ENCODE results near the gene GGT6.
"Not testable (repeated sequence)": the region's sequence is repeated elsewhere in the genome, so short reads cannot be mapped to it uniquely, and the experiment has no call there.

The GGT6 gene

DNA sequence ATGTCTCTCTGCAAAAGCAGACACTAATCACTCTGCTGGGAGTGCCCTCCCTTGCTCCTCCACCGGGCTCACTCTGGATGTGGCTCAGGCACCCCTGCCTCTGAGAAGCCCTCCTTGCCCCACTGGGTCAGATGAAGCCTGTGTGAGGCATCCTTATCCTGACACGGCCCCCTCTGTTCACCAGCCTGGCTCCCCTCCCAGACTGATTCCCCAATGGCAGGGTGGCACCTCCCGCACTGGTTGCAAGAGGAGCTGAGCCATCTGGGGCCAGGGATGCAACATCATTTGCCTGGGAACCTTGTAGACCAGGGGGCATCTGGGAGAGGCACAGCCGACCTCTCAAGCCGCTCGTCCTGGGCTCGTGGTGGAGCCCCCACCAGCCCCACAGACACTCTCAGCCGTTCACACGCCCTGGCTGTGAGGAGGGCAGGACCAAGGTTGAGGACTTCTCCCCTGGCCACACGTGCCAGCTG lies 30.6 kb upstream of the GGT6 start:
- DNase-seq: no peak

DNA sequence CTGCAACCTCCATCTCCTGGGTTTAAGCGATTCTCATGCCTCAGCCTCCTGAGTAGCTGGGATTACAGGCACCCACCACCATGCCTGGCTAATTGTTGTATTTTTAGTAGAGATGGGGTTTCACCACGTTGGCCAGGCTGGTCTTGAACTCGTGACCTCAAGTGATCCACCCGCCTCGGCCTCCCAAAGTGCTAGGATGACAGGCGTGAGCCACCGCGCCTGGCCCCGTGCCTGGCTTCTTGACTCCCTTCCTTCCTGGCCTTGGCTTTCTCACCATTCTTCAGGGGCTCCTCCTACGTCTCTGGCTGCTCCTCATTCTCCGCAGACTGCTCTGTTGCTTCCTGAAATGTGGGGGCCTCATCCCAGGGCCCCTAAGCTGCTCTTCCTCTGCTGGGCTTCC lies 29.7 kb upstream of the GGT6 start:
- DNase-seq: not testable (repeated sequence)

GRCh38 chr17:4588898-4589625 lies 28.7 kb upstream of the GGT6 start:
- DNase-seq: no peak

- DNase-seq: no peak
Observed at GRCh38 chr17:4588391-4588790, 28.0 kb upstream of the GGT6 start.

DNA sequence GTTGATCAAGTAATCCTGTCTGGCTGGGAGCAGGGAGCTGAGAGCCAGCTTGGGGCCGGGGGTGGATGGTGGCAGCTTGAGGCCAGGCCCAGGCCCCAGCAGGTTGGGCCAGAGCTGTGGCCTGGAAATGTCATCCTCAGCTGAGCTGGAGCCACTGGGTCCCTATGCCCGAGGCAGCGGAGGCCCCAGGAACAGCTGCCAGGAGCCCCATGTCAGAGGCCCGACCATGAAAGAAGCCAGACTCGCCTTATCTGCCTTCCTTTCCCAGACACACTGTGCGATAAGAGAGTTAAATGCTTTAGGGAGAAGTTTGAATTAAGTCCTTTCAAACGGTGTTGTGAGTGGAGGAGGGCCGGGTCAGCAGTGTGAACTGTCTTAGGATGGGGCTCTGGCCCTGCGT lies 27.4 kb upstream of the GGT6 start:
- no peak for DNase-seq

- DNase-seq: no peak
Observed at GRCh38 chr17:4587195-4587594, 26.8 kb upstream of the GGT6 start.

GRCh38 chr17:4586043-4586442 lies 25.7 kb upstream of the GGT6 start:
- no peak for DNase-seq

DNA sequence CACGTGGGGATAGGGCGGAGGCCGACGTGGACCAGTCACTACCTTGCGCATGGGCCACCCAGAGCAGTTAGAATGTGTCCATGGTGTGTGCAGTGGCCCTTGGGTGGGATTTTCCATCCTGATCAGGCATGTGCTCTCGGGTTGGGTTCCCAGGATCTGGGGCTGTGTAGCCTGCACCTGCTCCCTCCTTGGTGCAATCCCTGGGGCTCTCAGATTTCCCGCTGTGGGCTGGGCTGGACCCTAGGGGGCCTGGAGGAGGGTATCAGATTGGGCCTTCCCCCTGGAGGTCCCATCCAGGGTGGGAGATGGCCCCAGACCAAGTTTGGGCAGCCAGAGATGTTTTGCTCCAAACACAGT lies 25.2 kb upstream of the GGT6 start:
- no peak for DNase-seq

DNA sequence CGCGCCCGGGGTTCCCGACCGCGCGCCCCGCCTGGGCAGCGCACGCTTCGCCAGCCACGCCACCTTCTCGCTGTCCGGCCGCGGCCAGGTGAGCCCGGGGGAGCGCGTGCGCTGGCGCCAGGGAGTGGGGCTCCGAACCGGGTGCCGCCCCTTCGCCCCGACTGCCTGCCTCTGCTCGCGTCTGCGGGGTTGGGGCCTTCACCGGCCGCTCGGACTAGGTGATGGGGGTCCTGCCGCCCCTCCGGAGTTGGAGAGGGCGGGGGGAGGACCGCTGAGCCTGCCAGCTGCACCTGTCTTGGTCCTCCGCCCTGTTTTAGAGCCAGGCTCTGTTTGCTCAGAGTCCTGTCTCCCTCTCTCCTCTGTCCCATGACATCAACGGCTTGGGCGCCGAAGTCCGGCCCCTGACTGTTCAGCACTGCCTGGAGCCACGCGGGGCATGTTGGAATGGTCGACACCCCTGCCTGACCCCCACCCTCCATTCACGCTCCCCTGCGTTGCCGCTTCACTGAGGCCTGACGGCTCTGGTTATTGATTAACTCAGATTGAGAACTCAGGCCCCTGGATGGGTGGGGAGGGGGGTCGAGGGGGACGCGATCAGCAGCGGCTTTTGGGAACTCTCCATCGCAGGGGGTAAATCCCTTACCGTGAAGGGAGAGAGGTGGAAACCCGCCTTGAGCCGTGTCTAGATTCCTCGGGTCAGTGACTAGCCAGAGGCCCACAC lies 24.7 kb upstream of the GGT6 start:
- DNase-seq: no peak

DNA sequence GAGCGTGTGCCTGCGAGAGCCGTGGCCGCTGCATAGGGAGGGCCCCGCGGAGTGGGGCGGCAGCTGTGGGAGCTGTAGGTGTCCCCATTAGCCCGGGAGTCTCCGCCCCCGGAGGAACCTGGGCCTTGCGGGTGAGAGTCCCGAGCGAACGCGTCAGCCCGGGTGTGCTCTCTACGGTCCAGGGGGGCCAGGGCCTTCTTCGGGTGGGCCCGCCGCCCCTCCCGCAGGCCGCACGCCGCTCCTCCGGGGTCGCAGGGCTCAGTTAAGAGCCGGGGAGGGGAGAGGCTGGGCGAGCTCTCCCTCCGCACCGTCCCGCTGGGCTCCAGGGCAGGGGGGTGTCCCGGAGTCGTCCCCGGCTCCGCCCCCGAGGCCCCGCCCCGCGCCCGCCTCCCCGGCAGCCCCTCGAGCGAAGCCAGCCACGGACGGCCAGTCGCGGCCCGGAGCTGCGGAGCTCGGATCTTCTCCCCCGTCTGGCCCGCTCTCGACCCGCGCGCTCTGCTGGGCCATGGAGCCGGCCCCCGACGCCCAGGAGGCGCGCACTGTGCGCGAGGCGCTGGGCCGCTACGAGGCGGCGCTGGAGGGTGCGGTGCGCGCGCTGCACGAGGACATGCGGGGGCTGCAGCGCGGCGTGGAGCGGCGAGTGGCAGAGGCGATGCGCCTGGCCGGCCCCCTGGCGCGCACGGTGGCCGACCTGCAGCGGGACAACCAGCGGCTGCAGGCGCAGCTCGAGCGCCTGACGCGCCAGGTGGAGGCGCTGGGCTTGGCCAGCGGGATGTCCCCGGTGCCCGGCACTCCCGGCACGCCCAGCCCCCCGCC lies 23.9 kb upstream of the GGT6 start, which contains the start of gene SMTNL2:
Gene SMTNL2 (plus strand): TSS at position 429 of the 816 bp plus-strand sequence. CDS start 77 bp downstream, at position 506.
- no peak for DNase-seq

DNA sequence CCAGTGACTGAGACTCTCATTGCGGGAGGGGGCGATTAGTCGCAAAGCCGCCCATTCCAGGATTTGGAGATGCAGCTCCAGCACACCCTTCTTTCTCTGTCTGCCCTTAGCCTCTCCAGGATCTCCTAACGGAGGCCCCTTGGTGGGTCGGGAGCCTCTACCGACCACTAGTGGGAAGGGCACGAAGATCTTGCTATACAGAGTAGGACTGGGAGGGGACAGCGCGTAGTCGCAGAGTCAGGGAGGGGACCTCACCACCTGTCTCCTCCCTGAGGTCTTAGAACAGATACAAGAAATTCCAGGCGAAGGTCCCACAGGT lies 23.4 kb upstream of the GGT6 start:
- DNase-seq: no peak

DNA sequence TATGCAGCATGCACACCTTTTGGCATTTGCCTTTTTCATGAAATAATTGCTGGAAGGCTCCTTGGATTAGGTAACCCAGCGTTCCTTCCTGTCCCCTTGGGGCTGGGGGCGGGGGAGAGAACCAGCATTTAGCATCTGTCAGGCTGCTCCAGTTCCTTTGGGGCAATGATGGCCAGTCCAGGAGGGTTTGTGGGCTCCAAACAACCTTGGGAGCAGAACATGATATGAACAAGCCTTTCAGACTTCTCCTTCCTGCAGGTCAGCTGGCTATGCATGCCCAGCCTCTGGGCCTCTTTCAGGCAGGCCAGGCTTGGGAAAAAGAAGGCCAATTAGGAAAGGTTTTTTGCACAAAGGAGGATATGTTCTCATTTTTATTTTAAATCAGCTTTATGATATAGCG lies 22.8 kb upstream of the GGT6 start:
- no peak for DNase-seq

DNA sequence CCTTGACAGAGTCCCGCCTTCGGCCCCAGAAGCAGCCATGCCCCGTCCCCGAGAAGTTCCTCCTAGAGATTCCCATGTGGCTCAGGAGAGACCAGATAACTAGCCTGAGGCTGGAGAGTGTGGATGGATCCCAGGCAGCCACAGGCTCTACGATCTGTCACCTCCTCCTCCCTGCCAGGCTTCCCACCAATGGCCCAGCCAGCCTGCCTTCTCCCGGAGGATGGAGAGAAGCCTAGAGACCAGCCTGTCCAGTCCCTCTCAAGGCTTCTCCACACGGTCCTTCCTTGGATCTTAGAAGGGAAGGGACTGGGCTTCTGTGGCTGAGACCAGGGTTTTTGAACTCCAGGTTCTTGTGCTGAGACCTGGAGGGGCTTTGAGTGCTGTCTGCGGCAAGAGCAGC lies 22.3 kb upstream of the GGT6 start:
- no peak for DNase-seq

DNA sequence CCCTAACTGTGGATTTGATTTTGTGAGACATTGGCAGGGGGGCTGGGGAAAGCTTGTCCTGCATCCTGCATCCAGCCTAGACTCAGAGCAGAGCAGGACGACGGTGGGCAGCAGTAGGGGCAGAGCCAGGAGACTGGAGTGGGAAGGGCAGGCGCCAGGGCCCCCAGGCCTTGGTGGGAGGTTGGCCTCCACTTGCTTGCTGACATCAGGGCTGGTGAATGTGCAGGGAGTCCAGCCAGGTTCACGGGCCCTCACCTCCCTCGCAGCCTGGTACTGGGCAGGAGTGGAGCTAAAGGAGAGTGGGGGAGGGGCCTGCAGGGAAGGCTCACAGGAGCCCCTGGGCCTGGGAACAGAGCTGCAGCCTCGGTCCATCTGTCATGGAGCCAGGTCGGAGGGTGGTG lies 21.7 kb upstream of the GGT6 start:
- DNase-seq: no peak

DNA sequence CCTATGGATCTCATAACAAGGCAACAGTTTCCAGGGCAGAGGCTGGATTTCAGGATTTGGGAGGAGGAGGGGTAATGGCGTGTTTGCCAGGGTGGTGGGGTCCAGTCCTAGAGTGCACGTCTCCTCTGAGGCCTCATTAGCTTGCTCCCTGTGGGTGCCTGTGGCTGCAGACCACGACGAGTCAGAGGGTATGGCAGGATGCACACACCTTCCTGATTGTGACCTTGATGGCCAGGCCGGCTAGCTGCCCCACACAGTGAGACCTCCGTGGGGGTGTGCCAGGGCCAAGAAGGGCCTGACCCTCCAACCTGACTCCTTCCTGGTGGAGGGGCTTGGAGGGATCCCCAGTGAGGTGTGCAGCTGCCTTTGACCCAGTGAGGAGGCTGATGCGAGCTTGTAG lies 19.9 kb upstream of the GGT6 start:
- DNase-seq: no peak

DNA sequence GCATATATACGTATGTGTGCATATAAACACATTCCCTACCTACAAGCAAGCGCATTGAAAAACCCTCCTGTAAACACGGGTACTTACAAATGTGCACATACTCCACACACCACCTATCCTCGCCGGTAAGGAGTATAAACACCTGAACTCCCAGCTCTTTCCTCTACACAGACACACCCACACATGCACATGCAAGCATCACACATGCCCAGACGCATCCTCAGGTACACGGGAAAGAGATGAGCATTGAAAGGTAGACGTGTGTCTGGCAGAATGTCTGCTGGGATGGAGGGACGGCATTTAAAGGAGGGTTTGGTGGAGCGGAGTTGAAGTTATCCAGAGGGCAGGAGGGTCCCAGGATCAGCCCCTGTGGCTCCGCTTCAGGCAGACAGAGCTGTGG lies 19.3 kb upstream of the GGT6 start:
- no peak for DNase-seq

DNA sequence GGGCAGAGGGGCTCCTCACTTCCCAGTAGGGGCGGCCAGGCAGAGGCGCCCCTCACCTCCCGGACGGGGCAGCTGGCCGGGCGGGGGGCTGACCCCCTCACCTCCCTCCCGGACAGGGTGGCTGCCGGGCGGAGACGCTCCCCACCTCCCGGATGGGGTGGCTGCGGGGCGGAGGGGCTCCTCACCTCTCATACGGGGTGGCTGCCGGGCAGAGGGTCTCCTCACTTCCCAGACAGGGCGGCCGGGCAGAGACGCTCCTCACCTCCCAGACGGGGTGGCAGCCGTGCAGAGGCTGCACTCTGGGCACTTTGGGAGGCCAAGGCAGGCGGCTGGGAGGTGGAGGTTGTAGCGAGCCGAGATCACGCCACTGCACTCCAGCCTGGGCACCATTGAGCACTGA lies 18.0 kb upstream of the GGT6 start:
- DNase-seq: not testable (repeated sequence)

GRCh38 chr17:4577386-4577993 lies 17.1 kb upstream of the GGT6 start:
- no peak for DNase-seq

GRCh38 chr17:4576729-4577322 lies 16.4 kb upstream of the GGT6 start:
- DNase-seq: no peak

- no peak for DNase-seq
Observed at GRCh38 chr17:4576161-4576558, 15.8 kb upstream of the GGT6 start.

DNA sequence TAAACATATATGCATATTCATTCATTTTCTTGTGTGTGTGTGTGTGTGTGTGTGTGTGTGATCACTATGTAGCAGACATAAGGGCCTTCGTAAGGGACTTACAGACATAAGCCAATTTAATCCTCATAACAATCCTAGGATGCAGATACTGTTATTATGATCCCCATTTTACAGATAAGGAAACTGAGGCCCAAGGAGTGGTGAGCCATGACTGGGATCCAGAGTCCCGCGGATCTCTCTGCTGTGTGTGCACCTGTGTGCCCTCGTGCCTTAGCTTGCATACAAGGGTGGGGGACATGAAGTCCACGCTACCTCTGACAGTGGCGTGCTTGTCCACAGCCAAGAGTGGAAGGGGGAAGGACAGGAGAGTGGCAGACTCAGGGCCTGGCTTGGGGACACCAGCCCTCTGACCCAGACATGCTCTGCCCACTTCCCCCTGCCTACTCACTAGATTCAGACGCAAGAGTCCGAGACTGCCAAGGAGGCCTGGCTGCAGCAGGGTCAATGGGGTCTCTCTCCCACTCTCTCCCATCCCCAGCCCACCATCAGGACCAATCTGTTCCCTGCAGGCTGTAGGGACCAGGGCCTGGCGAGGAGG lies 14.2 kb upstream of the GGT6 start:
- DNase-seq: no peak

DNA sequence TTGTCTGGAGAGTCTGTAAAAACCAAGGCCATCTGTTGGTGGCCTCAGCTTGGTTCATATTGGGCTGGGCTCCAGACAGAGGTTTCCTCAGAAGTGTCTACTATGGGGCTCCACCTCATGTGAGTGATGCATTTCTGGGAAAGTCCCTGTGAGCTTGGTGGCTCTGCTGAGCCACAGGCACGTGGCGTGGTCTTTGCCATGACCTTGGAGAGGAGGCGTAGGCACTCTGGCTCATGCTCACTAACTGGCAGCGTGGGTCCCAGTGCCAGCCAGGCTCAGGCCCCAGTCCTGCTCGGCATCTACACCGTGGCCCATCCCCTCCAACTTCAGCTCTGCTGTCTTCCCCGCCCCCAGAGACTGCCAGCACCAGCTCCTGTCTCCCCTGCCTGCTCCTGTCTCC lies 13.3 kb upstream of the GGT6 start:
- no peak for DNase-seq

GRCh38 chr17:4573115-4573514 lies 12.7 kb upstream of the GGT6 start:
- DNase-seq: no peak
